Diencephalon (tissue), 1 donor: ENCODE measurements around the gene UBLCP1. TPM values are rescaled to one million over a fixed set of nuclear protein-coding genes. Genes with fewer than 3 reads are reported as not detected.

Experiments used
- small RNA-seq: library from RNA; depleted of rRNA; stranded (forward); fragments of <200 nt; gene quantifications from one replicate; pipeline ENCODE3, GENCODE V24; 2014
- total RNA-seq: library from RNA; depleted of rRNA; stranded (reverse); fragments of >200 nt; gene quantifications from one replicate; pipeline ENCODE4 v1.2.3, GENCODE V29; 2014

The UBLCP1 gene, protein sequence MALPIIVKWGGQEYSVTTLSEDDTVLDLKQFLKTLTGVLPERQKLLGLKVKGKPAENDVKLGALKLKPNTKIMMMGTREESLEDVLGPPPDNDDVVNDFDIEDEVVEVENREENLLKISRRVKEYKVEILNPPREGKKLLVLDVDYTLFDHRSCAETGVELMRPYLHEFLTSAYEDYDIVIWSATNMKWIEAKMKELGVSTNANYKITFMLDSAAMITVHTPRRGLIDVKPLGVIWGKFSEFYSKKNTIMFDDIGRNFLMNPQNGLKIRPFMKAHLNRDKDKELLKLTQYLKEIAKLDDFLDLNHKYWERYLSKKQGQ
- total RNA-seq: 28.6 TPM

DNA sequence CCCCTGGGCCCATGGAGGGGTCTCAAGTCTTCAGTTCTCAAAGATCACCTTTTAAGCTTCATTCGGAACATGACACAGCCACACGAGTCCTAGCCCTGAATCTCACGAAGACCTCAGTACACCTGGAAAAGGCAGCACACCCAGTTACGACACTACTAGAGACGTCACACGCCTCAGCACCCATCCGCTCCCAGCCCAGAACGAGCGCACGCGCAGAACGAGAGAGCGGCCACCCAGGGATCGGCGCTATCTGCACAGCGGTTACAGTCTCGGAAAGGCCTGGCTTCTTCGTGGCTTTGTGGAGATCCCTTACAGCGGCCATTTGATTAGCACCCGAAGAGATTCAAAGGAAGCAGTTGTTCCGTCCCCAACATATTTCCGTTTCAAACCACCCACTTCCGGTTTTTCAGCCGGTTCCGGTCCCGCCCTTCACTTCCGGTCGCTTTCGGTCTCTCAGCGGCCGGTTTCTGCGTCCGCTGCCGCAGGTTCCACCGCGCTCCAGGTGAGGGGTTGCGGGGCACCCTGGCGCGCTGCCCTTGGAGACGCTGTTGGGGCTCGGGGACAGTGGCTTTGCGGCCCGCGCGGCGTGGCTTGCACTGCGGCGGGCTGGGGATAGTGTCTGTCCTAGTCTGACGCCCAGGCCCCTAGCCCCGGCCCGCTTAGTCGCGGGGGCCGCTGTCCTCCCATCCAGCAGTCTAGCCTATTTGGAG, at the start of gene UBLCP1:
Gene UBLCP1 (plus strand): TSS at position 432 of the 710 bp plus-strand sequence. CDS start 5,626 bp downstream, outside the sequence.

GRCh38 chr5:159330131-159330800, 67.2 kb downstream of the UBLCP1 start, which contains the start of gene IL12B:
Gene IL12B, minus strand, starts transcription at chr5:159330487. Its CDS starts 3,705 bp downstream, at chr5:159326782.

Small RNA genes lying within 50 kb of the gene (small RNA-seq; reads per million reads assigned to genes)
- gene RF00263: not detected
- gene RNU4ATAC2P: 0.08 reads per million

Other genes with a start within 250 kb of the UBLCP1 start
- gene EBF1, start 163.4 kb upstream of the UBLCP1 start, total RNA-seq: 17.5 TPM
- 122 TPM for gene RNF145, start 53.7 kb upstream of the UBLCP1 start, total RNA-seq
- gene IL12B, start 67.2 kb downstream of the UBLCP1 start, total RNA-seq: not detected